K562 (cell line): Measurements from ENCODE around the gene PCDHGA5. TPM values are rescaled to one million over a fixed set of nuclear protein-coding genes. Genes with fewer than 3 reads are reported as not detected.

ENCODE experiments used
- ATF7 ChIP-seq: fragments of 450-650 bp; IDR thresholded peaks from 2 replicates; pipeline ENCODE4 v1.7.1; 2014; ENCODE audit warnings: mild to moderate bottlenecking, moderate library complexity
- CHD7 ChIP-seq: fragments of 200-600 bp; sonication (generic); IDR thresholded peaks from one replicate; pipeline ENCODE4 v1.6.1; 2012; ENCODE audit warnings: mild to moderate bottlenecking, low read depth, low read length, inconsistent platforms
- ELK1 ChIP-seq: sonication (generic); formaldehyde crosslinking; IDR thresholded peaks from 2 replicates; pipeline ENCODE4 v1.8.1; 2022; ENCODE audit warnings: missing genetic modification reagents
- NFE2L1 ChIP-seq: fragments of 450-650 bp; IDR thresholded peaks from 2 replicates; pipeline ENCODE4 v1.6.1; 2016; ENCODE audit warnings: missing genetic modification characterization, low read depth, mild to moderate bottlenecking, missing compliant biosample characterization, moderate library complexity, borderline replicate concordance
- SIN3B ChIP-seq: fragments of 450-650 bp; IDR thresholded peaks from 2 replicates; pipeline ENCODE4 v1.6.1; 2017; ENCODE audit warnings: low read depth, mild to moderate bottlenecking, moderate library complexity
- SMARCB1 ChIP-seq: IDR thresholded peaks from 2 replicates; pipeline ENCODE4 v1.6.1; 2011; ENCODE audit warnings: improper control_type of control experiment, low read depth; ENCODE audit not compliant: insufficient read length
- SREBF1 ChIP-seq: fragments of 150-350 bp; IDR thresholded peaks from 2 replicates; pipeline ENCODE4 v1.6.1; 2014; ENCODE audit warnings: antibody characterized with exemption, low read depth, low read length, borderline replicate concordance
- THRB ChIP-seq: fragments of 450-650 bp; formaldehyde crosslinking; conservative IDR thresholded peaks from 2 replicates; pipeline ENCODE4 v1.4.0; 2022; ENCODE audit warnings: mild to moderate bottlenecking, missing genetic modification characterization
- ZFP91 ChIP-seq: sonication (generic); formaldehyde crosslinking; IDR thresholded peaks from 2 replicates; pipeline ENCODE4 v1.8.0; 2022; ENCODE audit warnings: mild to moderate bottlenecking, missing genetic modification reagents
- ZNF644 ChIP-seq: fragments of 200-800 bp; sonication (Bioruptor generic); IDR thresholded peaks from 2 replicates; pipeline ENCODE4 v1.6.1; 2016; ENCODE audit warnings: low read depth, missing genetic modification characterization, missing compliant biosample characterization
- ZZZ3 ChIP-seq: fragments of 450-650 bp; IDR thresholded peaks from 2 replicates; pipeline ENCODE4 v1.6.1; 2016; ENCODE audit warnings: antibody characterized with exemption, mild to moderate bottlenecking, moderate library complexity
- polyA plus RNA-seq, 8 experiments: library from polyadenylated mRNA; depleted of rRNA in 4 of 8; stranded (reverse) in 5 of 8; unstranded in 3 of 8; fragments of >200 nt; fragmentation: Nextera tagmentation in 2 of 8; fragmentation: Illumina TruSeq in 1 of 8; extraction: Ambion mirVana in 2 of 8; extraction: Trizol in 1 of 8; gene quantifications; 2 replicates each; pipeline versions ENCODE4 v1.2.1 to v1.2.3, GENCODE V29; 2011 to 2014; ENCODE audit warnings: inconsistent platforms in 1 of 8, missing spikeins in 1 of 8
- total RNA-seq, 7 experiments: library from RNA; depleted of rRNA in 6 of 7; stranded (reverse); fragments of >200 nt in 6 of 7; fragmentation: Illumina TruSeq in 2 of 7; extraction: Trizol in 2 of 7; gene quantifications; 2 replicates each; pipeline versions ENCODE4 v1.2.1 to v1.2.3, GENCODE V29; 2011 to 2021; ENCODE audit warnings: low replicate concordance in 1 of 7

The PCDHGA5 gene
- total and polyA plus RNA-seq, 9 of the 15 experiments (the other 6 are each of a cell fraction or from before 2014, with no cell fraction given), result 0.01 to 0.18 (median 0.12) TPM; not detected in 1

- TF ChIP-seq CHD7, result no peak
- TF ChIP-seq ZZZ3, result no peak
- TF ChIP-seq NFE2L1 (tag), result no peak
- TF ChIP-seq SIN3B, result no peak
- no peak for TF ChIP-seq SREBF1
- no peak for TF ChIP-seq SMARCB1
- TF ChIP-seq THRB (CRISPR knock-in tag), result no peak
- TF ChIP-seq ZFP91 (CRISPR knock-in tag), result no peak
- no peak for TF ChIP-seq ZNF644 (tag)
- no peak for TF ChIP-seq ATF7
- no peak for TF ChIP-seq ELK1 (CRISPR knock-in tag)
Measured at GRCh38 chr5:141409598-141410306, 45.8 kb downstream of the PCDHGA5 start (continued).
